AG09309 (cell line): ENCODE measurements around the gene CNTNAP2.

Experiments used
- DNase-seq: peaks from one replicate; pipeline ENCODE4 v3.0.0-alpha.2; 2010; ENCODE audit warnings: low read depth
- H3K4me3 ChIP-seq: 2 replicates; pipeline ENCODE4 v1.5.1; 2011; ENCODE audit warnings: mild to moderate bottlenecking, low read depth, low read length, moderate library complexity; ENCODE audit not compliant: control insufficient read depth
- CTCF ChIP-seq: IDR thresholded peaks from 2 replicates; pipeline ENCODE4 v1.5.1; 2011; ENCODE audit warnings: mild to moderate bottlenecking, low read depth, low read length, inconsistent platforms; ENCODE audit not compliant: insufficient read depth, control insufficient read depth; ENCODE audit errors: missing control alignments

CNTNAP2 gene

GRCh38 chr7:146319629-146320028, 203.0 kb downstream of the CNTNAP2 start:
- no peak for TF ChIP-seq CTCF
- no peak for DNase-seq
- no peak overlapping the region for H3K4me3 ChIP-seq

DNA sequence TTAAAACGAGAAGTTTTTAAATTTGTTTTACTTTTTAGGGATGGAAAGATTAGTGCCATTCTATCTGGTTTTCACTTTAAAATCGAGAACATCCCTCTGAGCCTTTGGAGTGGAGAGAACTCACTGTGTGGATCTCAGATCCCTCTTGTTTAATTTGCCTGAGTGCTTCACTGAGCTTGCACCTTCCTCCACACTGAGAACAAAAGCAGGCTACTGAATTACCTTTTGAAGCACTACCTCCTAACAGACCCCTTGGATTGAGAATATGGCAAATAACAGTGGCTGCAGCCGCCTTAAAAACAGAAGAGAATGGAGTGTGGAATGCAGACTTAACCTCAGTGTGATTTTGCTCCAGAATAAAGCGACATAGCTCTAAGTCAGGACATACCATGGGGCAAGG, 204.7 kb downstream of the CNTNAP2 start:
- no peak for DNase-seq
- no peak for TF ChIP-seq CTCF
- H3K4me3 ChIP-seq: no peak overlapping the region

GRCh38 chr7:146331369-146331768, 214.8 kb downstream of the CNTNAP2 start:
- no peak for TF ChIP-seq CTCF
- no peak overlapping the region for H3K4me3 ChIP-seq
- no peak for DNase-seq

DNA sequence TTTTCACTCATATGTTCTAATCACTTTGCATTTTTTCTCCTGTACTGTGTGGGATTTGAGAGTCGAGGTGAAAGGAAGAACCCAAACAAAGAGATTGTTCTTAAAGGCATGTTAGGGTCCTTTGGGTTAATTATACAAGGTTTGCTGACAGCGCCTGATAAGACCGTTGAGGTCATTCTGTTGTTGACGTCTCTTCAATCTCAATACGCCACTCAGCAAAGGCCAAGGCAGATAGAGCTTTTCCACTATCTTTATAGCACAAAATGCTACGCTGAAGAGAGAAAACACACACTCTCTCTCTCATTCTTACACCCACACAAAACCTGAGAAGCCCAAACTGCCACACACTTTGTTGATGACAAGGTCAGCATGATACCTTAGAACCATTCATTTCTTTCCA, 228.7 kb downstream of the CNTNAP2 start:
- no peak overlapping the region for H3K4me3 ChIP-seq
- no peak for DNase-seq
- TF ChIP-seq CTCF: no peak

- DNase-seq: no peak
- TF ChIP-seq CTCF: no peak
- no peak overlapping the region for H3K4me3 ChIP-seq
These were observed 229.5 kb downstream of the CNTNAP2 start for GRCh38 chr7:146346096-146346495.

DNA sequence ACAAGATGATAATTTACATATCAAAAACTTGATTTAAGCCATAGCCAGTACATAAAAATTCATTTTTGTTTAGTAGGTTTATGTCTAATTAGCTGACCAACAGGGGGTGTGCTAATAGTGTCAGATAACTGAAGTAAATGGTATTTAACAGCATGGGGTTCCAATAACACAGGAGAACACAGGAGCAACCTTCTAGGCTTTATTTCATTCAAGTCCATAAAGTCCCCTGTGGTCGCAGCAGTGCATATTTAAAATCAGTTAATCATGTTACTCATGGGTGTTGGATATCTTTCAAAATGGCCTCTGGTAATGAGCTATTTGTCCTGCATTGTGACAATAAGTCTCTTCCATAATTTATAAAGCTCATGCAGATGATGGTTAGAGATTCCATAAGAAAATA, 238.6 kb downstream of the CNTNAP2 start:
- no peak for DNase-seq
- H3K4me3 ChIP-seq: no peak overlapping the region
- TF ChIP-seq CTCF: no peak

DNA sequence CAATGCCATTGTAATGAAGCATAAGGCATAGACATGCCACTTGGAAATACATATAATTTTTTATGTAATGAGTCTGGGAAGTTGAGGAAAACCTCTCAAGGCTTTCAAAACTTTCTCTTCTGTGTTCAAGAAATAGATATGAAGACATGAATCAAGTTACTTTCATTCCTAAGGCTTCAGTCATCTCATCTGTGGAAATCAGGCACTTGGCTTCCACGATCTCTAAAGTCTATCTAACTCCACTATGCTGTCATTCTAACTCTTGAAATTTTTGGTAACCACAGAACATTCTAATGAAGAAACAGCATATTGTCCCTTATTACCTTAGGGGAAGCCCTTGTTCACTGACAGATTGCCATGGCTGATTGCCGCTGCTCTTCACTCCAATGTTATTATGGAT, 242.6 kb downstream of the CNTNAP2 start:
- DNase-seq: no peak
- TF ChIP-seq CTCF: no peak

More for the DNA sequence above, 242.6 kb downstream of the CNTNAP2 start:
- no peak overlapping the region for H3K4me3 ChIP-seq
